HCT116 (cell line): Measurements from ENCODE around the gene DUSP18. TPM values are rescaled to one million over a fixed set of nuclear protein-coding genes. Genes with fewer than 3 reads are reported as not detected.

Experiments
- ATAC-seq: fragments of 200-7000 bp; cut with Tn5 transposase; 2 replicates; pipeline ENCODE4 v1.9.1; 2020; ENCODE audit warnings: mild to moderate bottlenecking, moderate library complexity
- BruUV-seq: library from RNA; stranded (reverse); fragments of 400-500 nt; replicated peaks from 2 replicates; lab custom pipeline; 2021; lab: Mats Ljungman, UMichigan
- CTCF ChIA-PET: fragments of 300-600 bp; sonication (Branson Sonifier 250); formaldehyde crosslinking; loops from one replicate; lab custom pipeline; 2021; ENCODE audit warnings: antibody characterized with exemption; lab: Charles Lee
- POLR2A ChIA-PET: fragments of 300-600, 350-600 bp; sonication (Branson Sonifier 250); formaldehyde crosslinking; loops from one replicate; lab custom pipeline; 2021; ENCODE audit warnings: antibody characterized with exemption; lab: Charles Lee
- RAD21 ChIA-PET, 2 experiments: fragments of 300-600 bp; sonication (Branson Sonifier 250); formaldehyde crosslinking; loops; one replicate each; lab custom pipeline; 2023; ENCODE audit warnings: low total read pairs in 2 of 2; ENCODE audit not compliant: uncharacterized antibody in 2 of 2, unreplicated experiment in 2 of 2, low non-redundant PET in 1 of 2; lab: Charles Lee
- DNase-seq: peaks from one replicate; pipeline ENCODE4 v3.0.0-alpha.2; 2010; ENCODE audit warnings: low read depth, low spot score
- H2AFZ ChIP-seq: fragments of 200-600 bp; shearing (Covaris generic), sonication (generic); 2 replicates; pipeline ENCODE4 v1.6.1; 2017; ENCODE audit warnings: low read depth, mixed run types, mixed read lengths, antibody characterized with exemption, low read length; ENCODE audit not compliant: poor library complexity, severe bottlenecking
- H3K27ac ChIP-seq: 2 replicates; pipeline ENCODE4 v1.5.1; 2012; ENCODE audit warnings: low read depth, low read length
- H3K27me3 ChIP-seq: fragments of 200-600 bp; sonication (generic); 2 replicates; pipeline ENCODE4 v1.6.1; 2016; ENCODE audit warnings: mixed run types, low read length, mixed read lengths; ENCODE audit not compliant: insufficient read depth
- H3K36me3 ChIP-seq, 2 experiments: fragments of 200-500 bp in 1 of 2; fragments of 200-600 bp in 1 of 2; sonication (Bioruptor generic) in 1 of 2; sonication (generic) in 1 of 2; 2 replicates each; pipeline versions ENCODE4 v1.5.1 to v1.6.1; 2014 to 2016; ENCODE audit warnings: low read length in 2 of 2, inconsistent platforms in 1 of 2, mixed read lengths in 1 of 2, mixed run types in 1 of 2; ENCODE audit not compliant: insufficient read depth in 2 of 2, control insufficient read depth in 1 of 2
- H3K4me1 ChIP-seq, 2 experiments: fragments of 200-600 bp in 1 of 2; sonication (generic) in 1 of 2; 2 replicates each; pipeline versions ENCODE4 v1.5.1 to v1.6.1; 2012 to 2017; ENCODE audit warnings: low read length in 2 of 2, inconsistent platforms in 1 of 2, mild to moderate bottlenecking in 1 of 2, mixed read lengths in 1 of 2, mixed run types in 1 of 2, moderate library complexity in 1 of 2; ENCODE audit not compliant: insufficient read depth in 2 of 2, control insufficient read depth in 1 of 2
- H3K4me2 ChIP-seq: fragments of 200-600 bp; sonication (generic); 2 replicates; pipeline ENCODE4 v1.6.1; 2017; ENCODE audit warnings: mixed run types, low read length, mixed read lengths
- H3K4me3 ChIP-seq, 2 experiments: fragments of 200-600 bp in 1 of 2; sonication (generic) in 1 of 2; replicated peaks in 1 of 2; 2 replicates each; pipeline ENCODE4 v1.5.1; 2011 to 2016; ENCODE audit warnings: low read length in 2 of 2, control low read depth in 1 of 2, low read depth in 1 of 2, mild to moderate bottlenecking in 1 of 2, mixed read lengths in 1 of 2, mixed run types in 1 of 2
- H3K79me2 ChIP-seq: fragments of 200-600 bp; sonication (generic); 2 replicates; pipeline ENCODE4 v1.6.1; 2017; ENCODE audit warnings: mild to moderate bottlenecking, mixed run types, low read length, moderate library complexity, mixed read lengths; ENCODE audit not compliant: insufficient read depth
- H3K9ac ChIP-seq: fragments of 200-600 bp; sonication (generic); 2 replicates; pipeline ENCODE4 v1.6.1; 2016; ENCODE audit warnings: low read length, mixed read lengths
- H3K9me2 ChIP-seq: fragments of 200-600 bp; sonication (generic), shearing (Covaris generic); 2 replicates; pipeline ENCODE4 v1.6.1; 2017; ENCODE audit warnings: mixed run types, mild to moderate bottlenecking, moderate library complexity; ENCODE audit not compliant: insufficient read depth
- H3K9me3 ChIP-seq, 2 experiments: fragments of 200-500 bp in 1 of 2; fragments of 200-600 bp in 1 of 2; sonication (Bioruptor generic) in 1 of 2; sonication (generic) in 1 of 2; 2 replicates each; pipeline ENCODE4 v1.6.1; 2014 to 2017; ENCODE audit warnings: low read length in 2 of 2, mixed read lengths in 2 of 2, inconsistent platforms in 1 of 2, low read depth in 1 of 2, mild to moderate bottlenecking in 1 of 2, mixed run types in 1 of 2, moderate library complexity in 1 of 2; ENCODE audit not compliant: control insufficient read depth in 1 of 2, insufficient read depth in 1 of 2
- H4K20me1 ChIP-seq: fragments of 200-600 bp; sonication (generic), shearing (Covaris generic); 2 replicates; pipeline ENCODE4 v1.6.1; 2017; ENCODE audit warnings: mixed run types, mild to moderate bottlenecking, moderate library complexity; ENCODE audit not compliant: insufficient read depth
- CTCF ChIP-seq, 3 experiments: fragments of 200-600 bp in 1 of 3; sonication (generic) in 1 of 3; IDR thresholded peaks in 2 of 3; conservative IDR thresholded peaks in 1 of 3; 2 replicates each; pipeline ENCODE4 v1.5.1; 2012 to 2017; ENCODE audit warnings: low read depth in 2 of 3, low read length in 2 of 3, antibody characterized with exemption in 1 of 3, borderline replicate concordance in 1 of 3, control low read depth in 1 of 3, mild to moderate bottlenecking in 1 of 3, mixed read lengths in 1 of 3, mixed run types in 1 of 3, moderate library complexity in 1 of 3; ENCODE audit not compliant: insufficient read depth in 1 of 3
- EGR1 ChIP-seq: IDR thresholded peaks from 2 replicates; pipeline ENCODE4 v1.6.1; 2012; ENCODE audit warnings: low read depth
- EZH2 ChIP-seq: fragments of 200-600 bp; sonication (generic); IDR thresholded peaks from 2 replicates; pipeline ENCODE4 v1.6.1; 2017; ENCODE audit warnings: antibody characterized with exemption, mixed run types
- FOSL1 ChIP-seq: IDR thresholded peaks from 2 replicates; pipeline ENCODE4 v1.6.1; 2012; ENCODE audit warnings: low read depth
- JUND ChIP-seq: IDR thresholded peaks from 2 replicates; pipeline ENCODE4 v1.6.1; 2012
- MAX ChIP-seq: IDR thresholded peaks from 2 replicates; pipeline ENCODE4 v1.6.1; 2012
- POLR2A ChIP-seq: IDR thresholded peaks from 2 replicates; pipeline ENCODE4 v1.7.0; 2011; ENCODE audit warnings: borderline replicate concordance; ENCODE audit not compliant: insufficient read depth, insufficient read length; ENCODE audit errors: extremely low read depth
- REST ChIP-seq: IDR thresholded peaks from 2 replicates; pipeline ENCODE4 v1.6.1; 2012; ENCODE audit warnings: low read depth
- SIN3A ChIP-seq: IDR thresholded peaks from 2 replicates; pipeline ENCODE4 v1.6.1; 2012; ENCODE audit warnings: low read depth
- SP1 ChIP-seq: IDR thresholded peaks from 2 replicates; pipeline ENCODE4 v1.6.1; 2012; ENCODE audit warnings: low read depth
- SRF ChIP-seq: IDR thresholded peaks from 2 replicates; pipeline ENCODE4 v1.6.1; 2012; ENCODE audit warnings: low read depth
- TCF7L2 ChIP-seq: IDR thresholded peaks from 2 replicates; pipeline ENCODE4 v1.7.0; 2011; ENCODE audit warnings: borderline replicate concordance, inconsistent platforms; ENCODE audit not compliant: insufficient read depth, insufficient read length; ENCODE audit errors: extremely low read depth
- ZBTB33 ChIP-seq: IDR thresholded peaks from 2 replicates; pipeline ENCODE4 v1.6.1; 2011; ENCODE audit warnings: mild to moderate bottlenecking, low read length, moderate library complexity; ENCODE audit not compliant: insufficient replicate concordance; ENCODE audit errors: extremely low read depth
- ZNF274 ChIP-seq: fragments of 200-500 bp; sonication (Bioruptor generic); IDR thresholded peaks from 2 replicates; pipeline ENCODE4 v1.6.1; 2014; ENCODE audit warnings: mild to moderate bottlenecking, low read depth, low read length, inconsistent platforms
- intact Hi-C: fragments of 100-400 bp; cut with micrococcal nuclease; formaldehyde crosslinking; loops from 2 replicates; pipeline ENCODE4 v1.10.0; 2022
- total RNA-seq: library from RNA; stranded (reverse); gene quantifications from one replicate; pipeline ENCODE4 v1.2.1, GENCODE V29; 2021; ENCODE audit not compliant: unreplicated experiment

The DUSP18 gene
- total RNA-seq, 1 experiment from 2014 or later: 9.7 TPM

- no peak for DNase-seq
- no peak overlapping the region for H3K4me3 ChIP-seq
- ATAC-seq: no peak
- no peaks in the 10 kb centered on the region for H3K9me2 ChIP-seq
- H3K27ac ChIP-seq: no peak overlapping the region
- no peaks in the 10 kb centered on the region for H3K79me2 ChIP-seq
- CTCF ChIA-PET: no interaction called here
- H3K36me3 ChIP-seq: peaks cover 0 to 4% of the 10 kb centered on the region in 2 experiments; a peak in 2 of 4 replicates
- POLR2A ChIA-PET: no interaction called here
- H3K27me3 ChIP-seq: no peaks in the 10 kb centered on the region
- no peaks in the 10 kb centered on the region for H3K9me3 ChIP-seq
- H3K4me2 ChIP-seq: no peak overlapping the region
- H4K20me1 ChIP-seq: no peaks in the 10 kb centered on the region
- BruUV-seq: no TSS peak
- TF ChIP-seq SP1: no peak
- TF ChIP-seq ZBTB33: no peak
- no peak for TF ChIP-seq TCF7L2
- no peak for TF ChIP-seq SRF
- TF ChIP-seq CTCF (IDR thresholded peaks at IDR 0.05 in 2 of 3, conservative IDR thresholded peaks at IDR 0.05 in 1 of 3; ENCODE audit: borderline replicate concordance in 1 of 3, insufficient read depth in 1 of 3, low read depth in 2 of 3, low read length in 2 of 3): no peak
- TF ChIP-seq EZH2: no peak
- TF ChIP-seq REST: no peak
- TF ChIP-seq MAX: no peak
- TF ChIP-seq JUND: no peak
- no peak for TF ChIP-seq FOSL1
- no peak for TF ChIP-seq POLR2A
- TF ChIP-seq ZNF274: no peak
- no peak for TF ChIP-seq SIN3A
- no peak for TF ChIP-seq EGR1
- TF ChIP-seq, all 23 proteins: peak for 0
- Histone ChIP-seq H3K4me1 (peaks cover 13 to 24% of the 10 kb centered on the region in 2 experiments), H2AFZ (no peak overlapping the region), H3K9ac (no peak overlapping the region)
- RAD21 ChIA-PET: no interaction called here
- intact Hi-C loops: no loop called here
Observed at GRCh38 chr22:30665266-30665665, 2.4 kb downstream of the DUSP18 start.
